ENCODE results near the gene SCGB1C1.

Gene SCGB1C1

DNA sequence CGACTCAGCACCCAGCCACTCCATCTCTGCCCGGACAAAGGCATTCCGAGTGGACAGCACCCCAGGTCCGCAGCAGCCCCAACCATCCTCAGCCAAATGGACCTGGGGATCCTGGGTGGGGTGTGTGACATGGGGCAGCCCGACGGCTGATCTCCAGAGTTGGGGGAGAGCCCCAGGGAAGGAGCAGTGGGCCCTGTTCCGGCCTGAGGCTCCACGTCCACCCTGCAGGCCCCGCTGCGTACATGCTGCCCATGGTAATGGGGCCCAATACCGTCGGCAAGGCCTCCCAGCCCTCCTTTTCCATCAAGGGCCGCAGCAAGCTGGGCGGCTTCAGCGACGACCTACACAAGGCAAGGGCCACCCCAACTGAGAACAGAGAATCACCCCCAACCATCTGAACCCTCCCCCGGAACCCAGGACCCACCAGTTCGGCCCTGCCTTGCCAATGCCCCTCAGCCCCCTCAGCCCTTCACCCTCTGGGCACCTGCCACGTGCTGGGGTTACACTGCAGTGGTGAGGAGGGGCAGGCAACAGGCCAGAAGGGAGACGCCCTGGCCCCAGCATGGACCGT is 5.4 kb downstream of the SCGB1C1 start:
- TF ChIP-seq, protein P1, sequence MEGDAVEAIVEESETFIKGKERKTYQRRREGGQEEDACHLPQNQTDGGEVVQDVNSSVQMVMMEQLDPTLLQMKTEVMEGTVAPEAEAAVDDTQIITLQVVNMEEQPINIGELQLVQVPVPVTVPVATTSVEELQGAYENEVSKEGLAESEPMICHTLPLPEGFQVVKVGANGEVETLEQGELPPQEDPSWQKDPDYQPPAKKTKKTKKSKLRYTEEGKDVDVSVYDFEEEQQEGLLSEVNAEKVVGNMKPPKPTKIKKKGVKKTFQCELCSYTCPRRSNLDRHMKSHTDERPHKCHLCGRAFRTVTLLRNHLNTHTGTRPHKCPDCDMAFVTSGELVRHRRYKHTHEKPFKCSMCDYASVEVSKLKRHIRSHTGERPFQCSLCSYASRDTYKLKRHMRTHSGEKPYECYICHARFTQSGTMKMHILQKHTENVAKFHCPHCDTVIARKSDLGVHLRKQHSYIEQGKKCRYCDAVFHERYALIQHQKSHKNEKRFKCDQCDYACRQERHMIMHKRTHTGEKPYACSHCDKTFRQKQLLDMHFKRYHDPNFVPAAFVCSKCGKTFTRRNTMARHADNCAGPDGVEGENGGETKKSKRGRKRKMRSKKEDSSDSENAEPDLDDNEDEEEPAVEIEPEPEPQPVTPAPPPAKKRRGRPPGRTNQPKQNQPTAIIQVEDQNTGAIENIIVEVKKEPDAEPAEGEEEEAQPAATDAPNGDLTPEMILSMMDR (IDR thresholded peaks at IDR 0.05; ENCODE audit: insufficient read depth, low read length, missing control alignments): no peak
- ChIA-PET CTCF (interaction anchor here (1.2 kb wide), 2 partner anchors 250 to 320 kb away, joined by 3 to 4 read pairs; no protein-coding TSS in a partner anchor), POLR2A (no interaction called here)
- no peak for DNase-seq (ENCODE audit: low read depth, low spot score)
- no peak overlapping the region for H3K4me3 ChIP-seq (ENCODE audit: low read depth, low read length)

DNA sequence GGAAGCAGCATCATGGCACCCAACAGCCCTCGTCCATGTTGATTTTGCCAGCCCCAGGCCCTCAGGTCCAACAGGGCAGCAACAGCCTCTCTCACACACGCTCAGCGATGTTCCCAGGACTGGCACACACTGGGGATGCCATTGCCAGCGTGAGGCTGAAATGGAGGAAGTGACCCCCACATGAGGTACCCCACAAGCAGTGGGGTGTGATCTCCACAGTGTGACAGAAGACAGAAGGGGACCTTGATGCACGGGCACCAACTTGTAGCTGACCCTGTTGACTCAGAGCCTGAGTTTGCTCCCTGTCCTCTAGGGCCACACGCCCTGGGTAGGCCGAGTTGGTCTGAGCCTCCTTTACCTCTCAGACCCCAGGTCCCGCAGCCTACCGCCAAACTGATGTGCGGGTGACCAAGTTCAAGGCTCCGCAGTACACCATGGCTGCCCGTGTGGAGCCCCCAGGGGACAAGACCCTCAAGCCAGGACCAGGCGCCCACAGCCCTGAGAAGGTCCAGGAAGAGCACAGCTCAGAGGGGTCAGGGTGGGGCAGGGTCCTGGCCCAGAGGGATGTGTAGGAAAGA is 6.2 kb downstream of the SCGB1C1 start:
- CTCF ChIA-PET: interaction anchor here (1.3 to 1.7 kb wide), 2 partner anchors 17 to 249 kb away, joined by 3 to 5 read pairs; no protein-coding TSS in a partner anchor
- no peak for DNase-seq (ENCODE audit: low read depth, low spot score)
- POLR2A ChIA-PET: no interaction called here
- no peak overlapping the region for H3K4me3 ChIP-seq (ENCODE audit: low read depth, low read length)
- TF ChIP-seq, protein P1 (IDR thresholded peaks at IDR 0.05; ENCODE audit: insufficient read depth, low read length, missing control alignments): no peak

DNA sequence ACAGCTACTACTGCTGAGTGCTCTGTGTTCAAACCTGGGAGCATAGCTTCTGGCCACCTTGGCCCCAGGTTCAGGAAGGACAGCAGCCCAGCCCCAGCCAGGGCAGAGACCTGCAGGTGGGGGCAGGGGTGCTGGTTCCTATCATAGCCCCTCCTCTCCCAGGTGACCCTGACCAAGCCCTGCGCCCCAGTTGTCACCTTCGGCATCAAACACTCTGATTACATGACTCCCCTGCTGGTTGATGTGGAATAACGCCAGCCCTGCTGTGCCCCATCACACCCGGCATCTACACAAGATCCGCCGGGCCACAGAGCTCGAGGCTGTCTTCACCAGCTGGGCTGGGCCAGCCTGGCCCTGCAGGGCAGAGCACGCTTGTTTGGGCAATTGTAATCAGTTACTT is 6.9 kb downstream of the SCGB1C1 start:
- TF ChIP-seq, protein P1 (IDR thresholded peaks at IDR 0.05; ENCODE audit: insufficient read depth, low read length, missing control alignments): no peak
- POLR2A ChIA-PET: no interaction called here
- DNase-seq (ENCODE audit: low read depth, low spot score): no peak
- no peak overlapping the region for H3K4me3 ChIP-seq (ENCODE audit: low read depth, low read length)
- CTCF ChIA-PET: interaction anchor here (0.8 to 1.7 kb wide), 4 partner anchors 9 to 249 kb away, joined by 3 to 5 read pairs (median 3); no protein-coding TSS in a partner anchor

DNA sequence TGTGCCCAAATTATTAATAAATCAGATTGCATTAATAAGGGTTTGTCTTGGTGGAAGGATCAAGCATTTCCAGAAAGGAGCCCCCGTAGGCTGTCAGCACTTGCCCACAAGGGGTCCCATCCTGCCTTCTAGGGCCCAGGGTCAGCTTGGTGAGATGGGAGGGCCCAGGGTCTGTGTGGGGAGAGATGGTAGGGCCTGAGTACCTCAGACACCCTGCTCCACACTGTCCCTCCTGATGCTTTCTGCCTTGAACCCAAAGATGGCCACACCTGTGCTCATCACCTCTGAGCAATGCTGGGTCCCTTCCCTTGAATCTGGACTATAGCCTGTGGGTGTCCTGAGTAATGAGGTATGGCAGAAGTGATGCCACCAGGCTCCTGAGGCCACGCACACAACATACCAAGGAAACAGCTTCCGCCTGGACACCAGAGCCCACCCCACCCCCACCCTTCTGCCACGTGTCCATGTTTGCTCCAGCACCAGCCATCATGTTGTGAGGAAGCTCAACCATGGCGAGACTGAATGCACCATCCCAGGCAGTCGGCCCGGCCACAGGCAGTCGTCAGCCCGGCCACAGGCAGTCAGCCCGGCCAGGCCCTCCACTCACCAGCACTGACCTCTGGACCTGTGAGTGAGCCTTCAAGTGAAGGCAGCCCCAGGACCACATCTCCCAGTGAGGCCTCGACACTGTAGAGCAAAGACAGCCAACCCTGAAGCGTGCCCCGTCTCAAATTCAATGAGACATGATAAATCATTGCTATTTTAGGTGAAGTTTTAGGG is 7.5 kb downstream of the SCGB1C1 start:
- POLR2A ChIA-PET: no interaction called here
- CTCF ChIA-PET: interaction anchor here (0.8 to 1.7 kb wide), 5 partner anchors 9 to 248 kb away, joined by 3 to 5 read pairs (median 3); no protein-coding TSS in a partner anchor
- no peak for DNase-seq (ENCODE audit: low read depth, low spot score)
- TF ChIP-seq, protein P1 (IDR thresholded peaks at IDR 0.05; ENCODE audit: insufficient read depth, low read length, missing control alignments): no peak
- H3K4me3 ChIP-seq (ENCODE audit: low read depth, low read length): no peak overlapping the region

DNA sequence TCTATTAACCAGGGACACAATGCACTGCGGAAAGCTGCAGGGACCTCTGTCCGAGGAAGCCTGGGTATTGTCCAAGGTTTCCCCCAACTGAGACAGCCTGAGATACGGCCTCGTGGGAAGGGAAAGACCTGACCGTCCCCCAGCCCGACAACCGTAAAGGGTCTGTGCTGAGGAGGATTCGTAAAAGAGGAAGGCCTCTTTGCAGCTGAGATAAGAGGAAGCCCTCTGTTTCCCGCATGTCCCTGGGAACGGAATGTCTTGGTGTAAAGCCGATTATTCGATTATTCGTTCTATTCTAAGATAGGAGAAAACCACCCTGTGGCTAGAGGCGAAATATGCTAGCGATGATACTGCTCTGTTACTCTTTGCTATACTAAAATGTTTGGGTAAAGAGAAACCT is 9.1 kb downstream of the SCGB1C1 start:
- CTCF ChIA-PET: no interaction called here
- no peak for DNase-seq (ENCODE audit: low read depth, low spot score)
- no peak overlapping the region for H3K4me3 ChIP-seq (ENCODE audit: low read depth, low read length)
- TF ChIP-seq, protein P1 (IDR thresholded peaks at IDR 0.05; ENCODE audit: insufficient read depth, low read length, missing control alignments): no peak
- POLR2A ChIA-PET: no interaction called here

DNA sequence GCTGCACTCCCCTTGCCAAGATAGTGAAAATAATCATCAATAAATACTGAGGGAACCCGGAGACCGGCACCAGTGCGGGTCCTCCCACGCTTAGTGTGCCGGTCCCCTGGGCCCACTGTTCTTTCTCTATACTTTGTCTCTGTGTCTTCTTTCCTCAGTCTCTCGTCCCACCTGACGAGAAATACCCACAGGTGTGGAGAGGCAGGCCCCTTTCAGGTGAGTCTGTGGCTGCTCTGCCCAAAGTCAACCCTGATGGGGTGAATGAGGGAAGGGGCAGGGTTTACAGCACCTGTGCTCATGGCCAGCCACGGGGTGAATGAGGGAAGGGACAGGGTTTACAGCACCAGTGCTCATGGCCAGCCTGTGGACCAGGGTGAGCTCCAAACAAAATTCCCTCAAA is 9.6 kb downstream of the SCGB1C1 start:
- TF ChIP-seq, protein P1 (IDR thresholded peaks at IDR 0.05; ENCODE audit: insufficient read depth, low read length, missing control alignments): no peak
- H3K4me3 ChIP-seq (ENCODE audit: low read depth, low read length): no peak overlapping the region
- DNase-seq (ENCODE audit: low read depth, low spot score): no peak
- CTCF ChIA-PET: interaction anchor here (0.9 to 1.5 kb wide), 2 partner anchors 103 to 246 kb away, joined by 4 to 7 read pairs; no protein-coding TSS in a partner anchor
- POLR2A ChIA-PET: no interaction called here
